A549 (cell line): ENCODE data around the gene ACRBP.

Experiments
- CEBPB ChIP-seq, 2 experiments: fragments of >200 bp in 1 of 2; sonication (Bioruptor Twin) in 1 of 2; formaldehyde crosslinking in 1 of 2; IDR thresholded peaks; 2 replicates each; pipeline ENCODE4 v1.6.1; 2012 to 2016
- CTCF ChIP-seq: fragments of >200 bp; sonication (Bioruptor Twin); formaldehyde crosslinking; IDR thresholded peaks from 3 replicates; pipeline ENCODE4 v1.5.1; 2016
- ESRRA ChIP-seq: fragments of 150-350 bp; IDR thresholded peaks from 2 replicates; pipeline ENCODE4 v1.6.1; 2014; ENCODE audit warnings: mild to moderate bottlenecking, low read length, borderline replicate concordance
- HDAC2 ChIP-seq: fragments of 200-600 bp; sonication (generic); IDR thresholded peaks from 2 replicates; pipeline ENCODE4 v1.6.1; 2016
- JUNB ChIP-seq: fragments of >200 bp; sonication (Bioruptor Twin); formaldehyde crosslinking; IDR thresholded peaks from 2 replicates; pipeline ENCODE4 v1.6.1; 2016
- POLR2A ChIP-seq: IDR thresholded peaks from 2 replicates; pipeline ENCODE4 v1.6.1; 2012; ENCODE audit warnings: mild to moderate bottlenecking, low read length
- RARB ChIP-seq: fragments of 250-450 bp; sonication (Bioruptor Pico); IDR thresholded peaks from 2 replicates; pipeline ENCODE4 v1.8.0; 2021; ENCODE audit warnings: mild to moderate bottlenecking, moderate library complexity
- REST ChIP-seq: fragments of 200-600 bp; sonication (generic); IDR thresholded peaks from 2 replicates; pipeline ENCODE4 v1.6.1; 2016; ENCODE audit warnings: antibody characterized with exemption, mild to moderate bottlenecking, moderate library complexity
- TFCP2L1 ChIP-seq: fragments of 250-450 bp; sonication (Bioruptor Pico); IDR thresholded peaks from 2 replicates; pipeline ENCODE4 v1.5.0; 2021; ENCODE audit warnings: mild to moderate bottlenecking

DNA sequence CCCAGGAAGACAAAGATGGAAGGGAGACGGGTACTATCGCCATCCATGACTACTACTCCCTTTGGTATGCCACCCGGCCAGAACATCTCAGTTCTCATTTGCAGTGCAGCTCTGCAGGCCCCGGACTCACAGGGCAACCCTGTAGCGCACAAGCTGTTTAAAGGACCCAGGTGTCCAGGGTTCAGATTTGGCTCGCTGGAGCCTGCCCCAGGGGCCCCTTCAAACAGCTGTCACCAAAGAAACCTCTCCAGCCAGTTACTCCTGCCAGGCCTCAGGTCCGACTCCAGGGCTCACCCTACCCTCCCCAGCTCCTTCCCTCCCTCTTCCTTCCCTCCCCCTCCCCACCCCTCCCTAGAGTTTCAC, 34.6 kb downstream of the ACRBP start:
- TF ChIP-seq HDAC2 (no peak), POLR2A (no peak), CTCF (no peak), REST (no peak), CEBPB (IDR thresholded peaks at IDR 0.05) (no peak), TFCP2L1 (CRISPR knock-in tag) (no peak), ESRRA (no peak), RARB (CRISPR knock-in tag) (no peak), JUNB (no peak)
